ES-I3 (cell line): ENCODE measurements around the gene EXOSC5.
"Not testable (repeated sequence)": the region's sequence is repeated elsewhere in the genome, so short reads cannot be mapped to it uniquely, and the experiment has no call there.

Experiments used
- H3K36me3 ChIP-seq: 2 replicates; pipeline ENCODE4 v1.6.1; 2013; ENCODE audit warnings: mild to moderate bottlenecking, low read length, control low read depth, moderate library complexity; ENCODE audit not compliant: insufficient read depth
- H3K4me1 ChIP-seq: 2 replicates; pipeline ENCODE4 v1.6.1; 2013; ENCODE audit warnings: mild to moderate bottlenecking, control low read depth, low read length; ENCODE audit not compliant: insufficient read depth
- H3K9ac ChIP-seq: 2 replicates; pipeline ENCODE4 v1.6.1; 2013; ENCODE audit warnings: low read depth, mild to moderate bottlenecking, low read length, moderate library complexity
- H3K9me3 ChIP-seq: 2 replicates; pipeline ENCODE4 v1.6.1; 2013; ENCODE audit warnings: mild to moderate bottlenecking, low read length, moderate library complexity; ENCODE audit not compliant: control insufficient read depth, insufficient read depth

EXOSC5 gene

GRCh38 chr19:41376998-41377365, 20.2 kb downstream of the EXOSC5 start:
- no peaks in the 10 kb centered on the region for H3K36me3 ChIP-seq
- H3K9ac ChIP-seq = peak overlapping the region; percentile 76
- H3K9me3 ChIP-seq = no peaks in the 10 kb centered on the region
- no peaks in the 10 kb centered on the region for H3K4me1 ChIP-seq

- Histone ChIP-seq H3K9ac (peak within 1 kb of the TSS; percentile 76), H3K4me1 (no peaks in the 10 kb centered on the region), H3K36me3 (no peaks in the 10 kb centered on the region), H3K9me3 (no peaks in the 10 kb centered on the region)
Observed at GRCh38 chr19:41376241-41376997, 20.7 kb downstream of the EXOSC5 start, which contains the start of gene TMEM91. Gene TMEM91 (plus strand): TSS chr19:41376533. CDS start chr19:41378310, 1,777 bp downstream.

DNA sequence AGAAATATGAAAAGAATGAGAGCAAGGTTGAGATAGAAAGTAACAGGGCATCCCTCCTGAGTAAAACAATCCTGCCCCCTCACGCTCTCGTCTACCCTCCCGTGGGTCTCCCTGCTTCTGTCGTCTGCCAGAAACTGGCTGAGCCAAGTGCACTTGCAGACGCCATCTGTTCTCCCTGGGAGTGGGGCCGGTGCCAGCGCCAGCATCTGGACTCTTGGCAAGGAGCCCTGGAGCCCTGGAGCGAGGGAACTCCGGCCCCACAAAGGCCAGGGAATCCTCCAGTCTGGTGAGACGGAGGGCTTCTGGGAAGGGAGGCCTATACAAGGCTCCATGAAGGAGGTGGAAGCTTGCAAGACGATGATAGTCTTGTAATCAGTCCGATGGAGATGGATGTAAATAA, 23.2 kb downstream of the EXOSC5 start:
- H3K9ac ChIP-seq = no peak overlapping the region
- H3K36me3 ChIP-seq = no peaks in the 10 kb centered on the region
- H3K4me1 ChIP-seq = no peaks in the 10 kb centered on the region
- no peaks in the 10 kb centered on the region for H3K9me3 ChIP-seq

DNA sequence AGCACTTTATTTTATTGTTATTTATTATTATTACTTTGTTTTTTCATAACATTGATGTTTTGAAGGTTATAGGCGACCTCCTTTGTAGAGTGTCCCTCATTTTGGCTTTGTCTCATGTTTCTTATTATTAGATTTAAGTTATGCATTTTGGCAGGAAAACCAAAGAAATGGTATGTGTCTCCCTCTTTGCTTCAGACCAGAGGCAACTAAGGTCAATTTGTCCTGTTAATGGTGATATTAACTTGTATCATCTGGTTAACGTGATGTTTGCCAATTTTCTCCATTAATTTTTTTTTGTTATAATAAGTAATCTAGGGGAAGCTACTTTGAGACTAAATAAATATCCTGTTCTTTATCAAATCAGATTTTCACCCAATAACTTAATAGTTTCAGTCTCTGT, 24.7 kb downstream of the EXOSC5 start:
- Histone ChIP-seq H3K9me3 (no peaks in the 10 kb centered on the region), H3K4me1 (no peaks in the 10 kb centered on the region), H3K9ac (no peak overlapping the region)

GRCh38 chr19:41371541-41371940, 25.6 kb downstream of the EXOSC5 start:
- no peaks in the 10 kb centered on the region for H3K36me3 ChIP-seq
- H3K9ac ChIP-seq = no peak overlapping the region
- H3K9me3 ChIP-seq = no peaks in the 10 kb centered on the region
- H3K4me1 ChIP-seq = no peaks in the 10 kb centered on the region

More for the DNA sequence above, 24.7 kb downstream of the EXOSC5 start:
- H3K36me3 ChIP-seq = no peaks in the 10 kb centered on the region

GRCh38 chr19:41371119-41371518, 26.0 kb downstream of the EXOSC5 start:
- H3K9me3 ChIP-seq, H3K4me1 ChIP-seq, H3K9ac ChIP-seq, H3K36me3 ChIP-seq: not testable (repeated sequence)

- Histone ChIP-seq H3K4me1 (no peaks in the 10 kb centered on the region), H3K36me3 (no peaks in the 10 kb centered on the region), H3K9ac (no peak overlapping the region), H3K9me3 (no peaks in the 10 kb centered on the region)
Observed at GRCh38 chr19:41369769-41370168, 27.4 kb downstream of the EXOSC5 start.

DNA sequence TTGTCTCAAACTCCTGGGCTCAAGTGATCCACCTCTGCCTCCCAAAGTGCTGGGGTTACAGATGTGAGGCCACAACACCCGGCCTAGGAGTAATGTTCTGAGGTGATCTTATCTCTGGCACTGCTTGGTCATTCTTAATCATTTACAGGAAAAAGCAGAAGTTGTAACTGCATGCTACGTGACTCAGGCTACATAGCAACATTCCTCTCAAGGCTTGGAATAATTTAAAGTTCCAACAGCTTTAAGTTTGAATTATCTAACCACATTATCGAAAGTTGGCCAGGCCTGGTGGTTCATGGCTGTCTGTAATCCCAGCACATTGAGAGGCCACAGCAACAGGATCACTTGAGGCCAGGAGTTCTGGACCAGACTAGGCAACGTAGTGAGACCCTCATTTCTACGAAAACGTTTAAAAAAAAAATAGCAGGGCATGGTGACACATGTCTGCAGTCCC, 29.3 kb downstream of the EXOSC5 start:
- Histone ChIP-seq H3K4me1 (peaks cover 5% of the 10 kb centered on the region; the same call in 1 of the 2 replicates), H3K9me3 (no peaks in the 10 kb centered on the region), H3K36me3 (no peaks in the 10 kb centered on the region), H3K9ac (no peak overlapping the region)

DNA sequence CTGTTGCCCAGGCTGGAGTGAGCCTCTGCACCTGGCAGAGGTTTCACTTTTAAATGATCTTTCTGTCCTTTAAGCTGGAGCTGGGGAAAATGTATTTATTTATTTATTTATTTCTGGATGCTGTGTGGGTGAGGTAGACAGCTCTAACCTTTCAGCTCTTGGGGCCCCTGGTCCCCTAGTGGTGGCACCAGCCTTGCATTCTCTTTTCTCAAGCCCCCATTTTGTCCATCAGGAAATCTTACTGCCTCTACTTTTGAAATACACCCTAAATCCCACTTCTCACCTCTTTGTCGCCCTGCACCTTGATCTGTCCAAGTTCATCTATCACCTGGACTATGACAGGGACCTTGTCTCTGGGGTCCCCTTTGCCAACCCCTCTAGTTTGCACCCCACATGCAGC, 31.1 kb downstream of the EXOSC5 start:
- Histone ChIP-seq H3K36me3 (no peaks in the 10 kb centered on the region), H3K4me1 (peaks cover 5% of the 10 kb centered on the region; the same call in 1 of the 2 replicates), H3K9me3 (no peaks in the 10 kb centered on the region), H3K9ac (no peak overlapping the region)

- Histone ChIP-seq H3K36me3 (no peaks in the 10 kb centered on the region), H3K4me1 (peaks cover 5% of the 10 kb centered on the region; the same call in 1 of the 2 replicates), H3K9me3 (no peaks in the 10 kb centered on the region), H3K9ac (peak overlapping the region; percentile 97)
Observed at GRCh38 chr19:41364524-41365391, 32.4 kb downstream of the EXOSC5 start.

GRCh38 chr19:41363753-41364523, 33.2 kb downstream of the EXOSC5 start, which contains the start of gene B9D2:
Gene B9D2 (minus strand): TSS chr19:41364149. CDS start chr19:41363519, 630 bp downstream.
- Histone ChIP-seq H3K9ac (peak within 1 kb of the TSS; percentile 97), H3K4me1 (peaks cover 5% of the 10 kb centered on the region; the same call in 1 of the 2 replicates), H3K9me3 (no peaks in the 10 kb centered on the region), H3K36me3 (no peaks in the 10 kb centered on the region)

DNA sequence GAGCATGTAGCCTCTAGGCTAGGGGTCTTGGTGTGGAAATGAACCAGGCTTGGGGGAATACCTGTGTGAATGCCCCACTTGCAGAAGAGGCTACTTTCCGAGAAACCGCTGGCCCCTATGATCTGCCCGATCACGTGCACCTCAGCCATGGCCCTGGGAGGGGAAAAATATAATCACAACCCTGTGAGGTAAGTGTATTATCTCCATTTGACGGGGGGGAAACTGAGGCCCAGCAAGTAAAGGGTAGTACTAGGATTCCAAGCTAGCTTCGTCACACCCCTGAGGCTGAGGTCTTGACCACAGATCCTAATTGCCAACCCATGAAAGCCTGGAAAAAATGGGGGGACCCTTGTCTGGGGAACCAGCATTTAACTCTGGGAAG, 33.8 kb downstream of the EXOSC5 start:
- Histone ChIP-seq H3K4me1 (peaks cover 5% of the 10 kb centered on the region; the same call in 1 of the 2 replicates), H3K9me3 (no peaks in the 10 kb centered on the region), H3K36me3 (no peaks in the 10 kb centered on the region), H3K9ac (peak overlapping the region; percentile 97)

DNA sequence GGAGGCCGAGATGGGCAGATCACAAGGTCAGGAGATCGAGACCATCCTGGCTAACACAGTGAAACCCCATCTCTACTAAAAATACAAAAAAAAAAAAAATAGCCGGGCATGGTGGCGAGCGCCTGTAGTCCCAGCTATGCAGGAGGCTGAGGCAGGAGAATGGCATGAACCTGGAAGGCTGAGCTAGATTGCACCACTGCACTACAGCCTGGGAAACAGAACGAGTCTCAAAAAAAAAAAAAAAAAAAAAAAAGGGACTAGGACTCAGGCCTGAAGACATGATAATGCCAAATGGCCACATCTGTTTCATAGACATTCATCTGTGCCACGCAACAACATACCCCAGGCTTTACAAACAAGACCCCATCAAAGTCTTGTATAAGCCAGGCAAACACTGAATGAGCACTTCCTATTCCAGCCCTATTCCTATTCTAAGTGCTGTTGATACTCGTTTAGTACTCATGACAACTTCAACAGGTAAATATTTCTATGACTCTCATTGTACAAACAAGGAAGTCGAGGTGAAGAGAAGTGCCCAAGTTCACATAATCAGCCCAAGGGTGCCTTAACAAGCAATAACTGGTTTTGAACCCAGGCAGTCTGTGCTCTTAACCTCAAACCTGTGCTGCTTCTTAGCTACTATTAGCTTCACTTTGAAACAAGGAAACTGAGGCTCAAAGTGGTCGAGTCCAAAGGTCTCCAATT, 34.9 kb downstream of the EXOSC5 start:
- H3K9ac ChIP-seq = no peak overlapping the region
- H3K4me1 ChIP-seq = peaks cover 5% of the 10 kb centered on the region; the same call in 1 of the 2 replicates
- no peaks in the 10 kb centered on the region for H3K36me3 ChIP-seq
- no peaks in the 10 kb centered on the region for H3K9me3 ChIP-seq
